HuH-7 (cell line): Measurements from ENCODE around the gene PRUNE1.
A peak's percentile ranks its signal among the peaks of the same experiment; 100 is the strongest.

ENCODE experiments used
- DNase-seq: peaks from one replicate; pipeline ENCODE4 v3.0.0; 2011; ENCODE audit warnings: low spot score

The PRUNE1 gene

DNA sequence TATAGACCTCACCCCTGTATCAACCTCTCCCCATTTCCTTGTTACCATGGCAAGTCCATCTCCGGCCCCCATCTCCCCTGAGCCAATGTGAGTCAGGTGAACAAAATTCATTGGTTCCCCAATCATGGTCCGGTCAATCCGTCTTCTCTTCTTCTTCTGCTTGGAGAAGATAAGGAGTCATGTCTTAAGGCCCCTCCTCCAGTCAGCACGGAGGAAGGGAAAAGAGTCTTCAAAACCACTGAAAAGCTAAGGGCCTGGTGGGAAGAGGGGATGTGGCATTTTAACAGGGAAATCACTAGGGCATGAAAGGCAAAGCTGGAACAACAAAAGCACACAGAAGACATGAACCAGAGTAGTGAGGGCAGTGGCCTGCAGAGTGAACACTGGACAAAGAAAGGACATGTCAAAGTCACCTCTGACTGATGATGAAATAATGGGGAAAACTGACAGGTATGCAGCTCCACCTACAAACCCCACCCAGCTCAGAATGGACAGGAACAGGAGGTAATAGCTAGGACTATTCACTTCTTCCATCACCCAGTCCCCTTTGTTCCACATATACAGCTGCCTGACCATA lies 46.8 kb downstream of the PRUNE1 start:
- DNase-seq, result no peak

DNA sequence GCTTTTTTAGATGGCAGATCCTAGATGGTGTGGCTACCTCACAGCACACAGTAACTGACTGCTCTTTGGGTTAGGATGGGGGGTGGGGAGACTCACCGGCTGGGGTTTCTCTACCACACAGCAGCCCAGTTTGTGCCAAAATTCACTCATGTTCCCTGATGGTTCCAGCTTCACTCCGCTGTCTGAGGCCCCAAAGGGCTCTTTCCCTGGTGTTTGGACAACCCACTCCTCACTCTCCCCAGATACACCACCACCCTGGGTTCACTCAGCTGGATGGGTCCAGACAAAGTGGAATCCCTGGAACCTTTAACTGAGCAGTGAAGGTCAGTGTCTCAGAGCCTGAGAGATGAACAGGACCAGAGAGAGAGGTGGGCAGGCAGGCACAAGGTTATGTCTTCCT lies 47.3 kb downstream of the PRUNE1 start:
- no peak for DNase-seq

DNA sequence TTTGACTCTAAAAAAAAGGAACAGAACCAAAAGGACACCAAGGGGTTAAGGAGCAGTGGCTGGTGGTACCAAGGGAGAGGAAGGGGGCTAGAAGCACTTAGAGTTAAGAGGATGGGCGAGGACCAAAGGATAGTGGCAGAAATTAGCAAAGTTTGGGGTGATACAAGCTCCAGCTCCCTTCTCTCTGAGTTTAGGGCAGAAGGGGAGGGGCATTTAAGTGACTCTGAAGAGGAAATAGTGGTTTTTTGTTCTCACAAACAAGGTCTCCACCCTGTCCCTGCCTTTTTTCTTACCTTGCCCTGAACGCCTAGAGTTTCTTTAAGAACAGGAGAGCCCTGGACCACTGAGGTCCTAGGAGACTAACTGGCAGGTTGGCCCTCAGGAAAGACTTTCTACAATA lies 47.9 kb downstream of the PRUNE1 start:
- DNase-seq, result no peak

DNA sequence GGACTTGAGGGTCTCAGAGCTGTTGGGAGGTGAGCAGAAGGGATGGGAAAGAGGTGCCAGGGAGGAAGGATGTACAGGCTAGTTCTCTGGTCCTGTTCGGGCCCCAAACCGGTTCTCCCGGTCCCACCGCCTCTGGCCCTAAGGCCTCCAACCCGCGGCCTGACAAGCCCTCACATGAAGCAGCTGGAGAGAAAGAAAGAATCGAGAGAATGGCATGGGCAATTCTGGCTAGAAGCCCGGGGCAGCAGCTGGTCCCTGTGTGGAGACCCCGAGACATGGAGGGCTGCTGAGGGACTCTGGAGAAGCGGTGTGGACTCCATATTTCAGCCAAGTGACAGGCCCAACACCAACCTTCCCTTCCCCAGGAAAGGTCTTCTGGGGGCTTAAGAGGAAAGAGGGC lies 50.4 kb downstream of the PRUNE1 start:
- no peak for DNase-seq

DNA sequence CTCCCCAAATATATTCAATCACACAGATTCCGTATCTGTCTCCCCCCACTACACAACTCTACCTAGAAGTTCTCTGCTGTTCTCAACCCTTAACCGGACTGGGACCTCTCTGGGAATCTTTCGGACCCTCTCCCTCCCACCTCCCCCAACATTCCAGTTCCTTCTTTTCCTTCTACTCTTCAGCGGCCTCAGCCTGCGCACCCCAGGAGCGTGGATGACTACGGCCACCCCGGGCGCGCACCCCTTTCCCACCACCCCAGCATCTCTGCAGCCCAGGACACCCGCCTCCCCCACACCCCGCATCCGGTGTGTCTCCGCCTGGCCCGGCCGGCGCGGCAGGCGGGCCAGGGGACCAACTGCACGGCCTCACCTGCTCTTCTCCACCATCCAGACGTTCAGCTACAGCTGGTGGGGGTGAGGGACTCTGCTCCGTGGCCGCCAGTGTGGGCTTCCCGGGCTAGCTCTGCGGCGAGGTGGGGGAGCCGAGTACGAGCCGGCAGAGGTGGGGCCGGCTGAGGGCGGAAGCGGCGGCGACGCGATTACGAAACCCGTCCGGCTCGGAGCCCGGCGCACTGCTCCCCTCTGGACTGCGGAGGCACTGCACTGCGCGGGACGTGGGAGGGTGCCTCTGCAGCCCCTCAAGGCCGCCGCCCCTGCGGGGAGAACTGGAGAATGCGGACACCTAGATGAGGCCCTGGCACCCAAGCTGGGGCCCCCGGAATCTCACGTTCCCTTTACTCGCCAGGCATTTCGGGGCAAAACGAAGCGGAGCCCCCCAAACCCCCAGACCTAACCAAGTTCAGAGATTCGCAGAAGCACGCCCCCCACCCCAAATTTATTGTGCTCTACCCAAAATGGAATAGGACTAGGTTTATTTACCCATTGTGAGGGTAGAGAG lies 51.1 kb downstream of the PRUNE1 start, which contains the start of gene CDC42SE1:
Gene CDC42SE1 (minus strand): TSS at position 514 of the 898 bp plus-strand sequence. CDS start 3,892 bp downstream, outside the sequence.
- peak; percentile 86 for DNase-seq

DNA sequence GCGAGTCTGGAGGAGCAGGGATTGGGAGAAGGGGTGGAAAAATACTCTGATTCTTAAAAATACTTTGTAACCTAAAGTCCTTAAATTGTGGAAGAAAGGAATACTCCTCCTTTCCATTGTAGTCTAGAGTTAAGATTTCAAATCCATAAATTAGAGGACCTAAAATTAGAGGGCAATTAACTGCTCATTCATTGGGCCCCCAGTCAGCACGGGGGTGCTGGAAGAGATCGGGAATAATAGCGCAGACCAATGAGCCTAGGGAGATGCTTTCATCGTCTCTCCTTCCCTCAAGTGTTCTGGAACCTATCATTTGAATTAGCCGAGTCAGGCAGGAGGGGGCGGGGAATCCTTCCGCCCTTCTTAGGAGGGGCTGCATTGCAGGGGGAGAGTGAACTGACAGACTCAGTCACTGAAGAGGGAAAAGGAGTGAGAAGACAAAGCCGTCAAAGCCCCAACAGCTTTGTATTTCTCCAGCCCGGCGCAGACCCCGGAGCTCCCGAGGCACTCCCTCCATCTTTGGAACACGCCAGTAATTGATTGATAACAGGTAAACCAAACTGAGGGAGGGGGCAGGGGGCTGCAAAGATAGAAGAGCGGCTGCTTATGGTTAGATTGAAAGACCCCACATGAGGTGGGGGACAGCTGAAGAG lies 51.9 kb downstream of the PRUNE1 start, which contains the start of gene MLLT11:
Gene MLLT11 (plus strand): TSS at position 391 of the 650 bp plus-strand sequence. CDS start 6,828 bp downstream, outside the sequence.
- peak; percentile 65 for DNase-seq

DNA sequence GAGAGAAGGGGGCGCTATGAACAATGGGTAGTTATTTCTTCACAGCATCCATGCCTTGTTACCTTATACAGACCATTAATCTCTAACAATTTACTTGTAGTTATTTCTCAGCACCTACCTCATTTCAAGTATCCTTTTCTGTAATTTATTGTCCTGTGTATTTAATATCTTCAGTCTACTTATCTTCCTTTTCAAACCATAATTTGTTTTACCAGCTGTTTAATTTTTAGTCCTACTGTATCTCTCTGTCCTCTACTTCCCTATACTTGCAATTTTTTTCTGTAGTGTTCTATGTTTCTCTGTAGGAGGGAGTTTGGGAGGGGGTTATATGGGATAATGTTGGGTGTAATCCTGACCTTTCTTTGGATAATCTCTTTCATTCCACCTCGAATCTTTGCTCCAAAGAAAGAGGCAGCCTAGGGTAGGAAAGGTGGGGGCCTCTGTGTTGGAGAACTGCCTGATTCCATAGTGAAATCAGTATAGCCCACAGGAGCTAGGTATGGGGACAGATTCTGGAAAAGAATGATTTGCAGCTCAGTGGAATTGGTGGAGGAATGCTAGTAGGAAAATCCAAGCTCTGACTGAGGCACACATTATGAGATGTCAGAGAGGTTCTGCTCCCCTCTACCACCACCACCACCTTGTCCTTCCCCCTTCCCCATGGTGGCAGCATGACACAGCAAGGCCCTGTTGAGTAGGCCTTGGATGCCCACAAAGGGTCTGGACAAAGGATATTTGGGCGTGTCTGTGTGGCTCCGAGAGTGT lies 52.6 kb downstream of the PRUNE1 start:
- DNase-seq, result no peak

DNA sequence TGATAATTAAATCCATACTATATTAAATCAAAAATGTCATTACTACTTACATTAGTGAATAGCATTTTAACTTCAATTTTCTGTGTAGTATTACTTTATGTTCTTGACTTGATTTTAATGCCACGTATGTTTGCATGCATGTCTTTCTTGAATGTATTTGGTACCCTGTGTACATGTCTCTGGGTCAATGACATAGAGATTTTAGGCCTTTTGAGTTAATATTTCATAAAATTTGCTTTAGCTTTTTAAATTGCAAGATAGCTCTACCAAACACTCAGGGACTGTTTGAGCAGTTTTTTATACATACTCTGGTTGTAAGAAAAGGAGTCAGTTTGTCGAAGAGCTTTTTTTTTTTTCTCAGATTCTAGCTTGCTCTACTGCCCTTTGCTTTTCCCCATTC lies 53.5 kb downstream of the PRUNE1 start:
- no peak for DNase-seq

DNA sequence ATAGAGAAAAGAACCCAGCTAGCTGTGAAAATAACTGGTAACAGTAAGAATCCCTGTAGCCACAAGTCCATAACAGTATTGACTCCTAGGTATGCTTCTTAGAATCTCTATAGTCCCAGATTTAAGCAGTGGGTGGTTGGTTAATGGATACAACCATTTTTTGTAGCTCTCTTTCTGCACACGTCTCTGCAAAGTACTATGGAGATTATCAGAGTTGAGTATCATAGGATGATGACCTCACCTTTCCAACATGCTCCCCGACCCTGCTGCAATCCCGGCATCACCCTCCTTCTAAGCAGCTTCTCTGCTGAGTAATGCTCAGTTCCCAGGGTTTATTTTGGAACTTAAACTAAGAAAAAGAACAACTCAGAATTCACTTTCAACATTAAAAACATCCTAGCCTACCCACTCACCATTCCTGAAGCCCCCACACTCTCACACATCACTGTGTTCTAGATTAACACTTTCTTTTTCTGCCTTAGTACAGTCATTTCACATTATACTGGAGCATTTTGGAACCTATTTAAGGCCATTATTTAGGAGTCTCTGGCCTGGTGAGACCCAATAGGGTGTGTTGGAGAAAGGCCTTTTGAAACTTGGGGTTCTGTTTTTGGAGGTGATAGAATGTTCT lies 54.6 kb downstream of the PRUNE1 start:
- no peak for DNase-seq

DNA sequence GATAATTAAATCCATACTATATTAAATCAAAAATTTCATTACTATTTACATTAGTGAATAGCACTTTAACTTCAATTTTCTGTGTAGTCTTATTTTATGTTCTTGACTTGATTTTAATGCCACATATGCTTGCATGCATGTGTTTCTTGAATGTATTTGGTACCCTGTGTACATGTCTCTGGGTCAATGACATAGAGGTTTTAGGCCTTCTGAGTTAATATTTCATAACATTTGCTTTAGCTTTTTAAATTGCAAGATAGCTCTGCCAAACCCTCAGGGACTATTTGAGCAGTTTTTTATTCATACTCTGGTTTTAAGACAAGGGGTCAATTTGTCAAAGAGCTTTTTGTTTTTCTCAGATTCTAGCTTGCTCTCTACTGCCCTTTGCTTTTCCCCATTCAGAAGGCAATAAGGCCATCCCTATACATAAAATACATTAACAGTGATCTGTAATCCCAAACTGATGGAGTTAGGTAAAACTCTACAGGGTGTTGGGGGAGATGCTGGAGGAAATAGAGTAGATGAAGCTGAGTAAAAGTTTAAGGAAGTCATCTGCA lies 56.9 kb downstream of the PRUNE1 start:
- no peak for DNase-seq

DNA sequence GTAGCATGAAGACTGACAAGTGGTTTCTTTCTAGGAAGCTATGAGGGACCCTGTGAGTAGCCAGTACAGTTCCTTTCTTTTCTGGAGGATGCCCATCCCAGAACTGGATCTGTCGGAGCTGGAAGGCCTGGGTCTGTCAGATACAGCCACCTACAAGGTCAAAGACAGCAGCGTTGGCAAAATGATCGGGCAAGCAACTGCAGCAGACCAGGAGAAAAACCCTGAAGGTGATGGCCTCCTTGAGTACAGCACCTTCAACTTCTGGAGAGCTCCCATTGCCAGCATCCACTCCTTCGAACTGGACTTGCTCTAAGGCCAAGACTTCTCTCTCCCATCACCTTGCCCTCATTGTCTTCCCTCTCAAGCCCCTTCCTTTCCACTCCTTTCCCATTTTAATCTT lies 58.9 kb downstream of the PRUNE1 start:
- no peak for DNase-seq

DNA sequence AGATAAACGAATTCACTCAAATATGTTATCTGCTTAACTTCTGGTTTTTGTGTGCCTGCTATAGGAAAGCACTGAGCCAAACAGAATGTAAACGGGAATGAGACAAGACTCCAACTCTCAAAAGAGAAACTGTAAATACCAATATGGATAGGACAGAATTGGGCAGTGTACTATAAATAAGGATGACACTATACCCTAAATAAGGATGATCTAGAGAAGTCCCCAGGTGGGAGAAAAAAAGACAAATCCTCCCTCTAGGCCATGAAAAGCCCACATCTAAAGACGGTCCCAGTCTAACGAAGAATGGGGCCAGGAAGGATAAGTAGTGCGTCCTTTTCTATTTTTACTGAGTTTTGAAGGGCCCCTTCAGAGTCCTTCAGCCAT lies 60.8 kb downstream of the PRUNE1 start:
- DNase-seq, result no peak

DNA sequence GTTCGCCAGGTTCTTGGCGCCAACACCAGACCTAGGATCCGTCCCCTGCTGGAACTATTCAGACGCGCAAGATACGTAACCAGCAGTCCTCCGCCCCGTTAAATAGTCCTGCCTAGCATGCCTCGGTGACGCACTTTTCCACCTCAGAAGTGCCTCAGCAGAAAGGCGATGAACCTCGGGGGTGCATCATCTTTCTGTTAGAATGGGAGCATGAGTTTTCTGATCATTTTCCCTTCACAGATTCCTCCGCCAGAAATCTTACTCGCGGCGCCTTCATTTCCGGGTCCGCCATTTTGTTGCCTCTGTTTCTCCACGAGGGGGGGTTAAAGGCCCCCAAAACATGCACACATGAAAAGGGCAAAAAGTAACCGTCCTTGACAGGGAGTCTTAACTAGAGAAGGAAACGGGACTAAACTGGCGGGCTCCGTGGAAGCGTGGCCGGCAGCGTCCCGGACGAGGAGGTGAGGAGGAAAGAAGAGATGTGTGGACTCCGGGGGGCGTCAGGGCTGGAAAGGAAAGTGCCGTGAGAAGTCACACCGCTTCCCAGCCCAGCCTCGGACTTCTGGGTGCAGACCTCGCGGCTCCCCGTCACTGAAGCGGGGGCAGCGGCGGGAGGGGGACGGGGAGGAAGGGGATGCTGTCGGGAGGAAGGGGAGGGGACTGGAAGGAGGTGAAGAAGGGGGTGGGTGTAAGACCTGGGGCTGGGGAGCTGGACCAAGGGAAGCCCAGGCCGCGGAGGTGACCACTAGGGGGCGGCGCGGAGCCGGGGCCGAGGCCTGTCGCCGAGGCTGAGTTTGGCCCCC lies 62.4 kb downstream of the PRUNE1 start, which contains the start of gene GABPB2:
Gene GABPB2 (plus strand): TSS at position 288 of the 803 bp plus-strand sequence. CDS start 17,429 bp downstream, outside the sequence.
- DNase-seq, result peak; percentile 70

DNA sequence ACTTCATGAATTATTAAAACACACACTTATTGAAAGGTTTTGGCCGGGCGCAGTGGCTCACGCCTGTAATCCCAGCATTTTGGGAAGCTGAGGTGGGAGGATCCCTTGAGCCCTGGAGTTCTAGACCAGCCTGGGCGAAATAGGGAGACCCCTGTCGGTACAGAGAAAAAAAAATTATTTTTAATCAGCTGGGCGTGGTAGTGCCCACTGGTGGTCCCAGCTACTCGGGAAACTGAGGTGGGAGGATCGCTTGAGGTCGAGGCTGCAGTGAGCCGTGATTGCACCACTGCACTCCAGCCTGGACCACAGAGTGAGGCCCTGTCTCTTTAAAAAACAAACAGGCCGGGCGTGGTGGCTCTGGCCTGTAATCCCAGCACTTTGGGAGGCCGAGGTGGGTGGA lies 64.0 kb downstream of the PRUNE1 start:
- no peak for DNase-seq
